CMK (cell line): ENCODE results near the gene IGSF11.

Experiments
- DNase-seq: peaks from one replicate; pipeline ENCODE4 v3.0.0-alpha.2; 2010; ENCODE audit warnings: low read depth

The IGSF11 gene

DNA sequence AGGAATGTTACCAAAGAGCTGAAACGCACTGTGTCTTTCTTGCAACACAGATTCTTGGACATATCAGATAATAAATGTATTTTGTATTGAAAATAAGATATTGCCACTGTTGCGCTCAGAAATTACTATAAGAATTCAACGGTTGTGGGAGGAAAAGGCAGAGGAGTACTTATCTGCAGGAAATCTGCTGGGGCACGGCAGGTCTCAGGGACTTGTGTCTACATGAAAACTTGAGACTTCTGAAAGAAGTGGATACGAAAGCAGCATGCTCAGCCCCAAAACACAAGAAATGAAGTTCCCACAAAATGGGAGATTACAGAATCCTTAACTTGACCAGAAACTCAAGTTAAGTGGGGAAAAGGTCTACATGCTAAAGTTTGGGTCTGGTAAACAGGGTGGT is 86.5 kb downstream of the IGSF11 start:
- no peak for DNase-seq

DNA sequence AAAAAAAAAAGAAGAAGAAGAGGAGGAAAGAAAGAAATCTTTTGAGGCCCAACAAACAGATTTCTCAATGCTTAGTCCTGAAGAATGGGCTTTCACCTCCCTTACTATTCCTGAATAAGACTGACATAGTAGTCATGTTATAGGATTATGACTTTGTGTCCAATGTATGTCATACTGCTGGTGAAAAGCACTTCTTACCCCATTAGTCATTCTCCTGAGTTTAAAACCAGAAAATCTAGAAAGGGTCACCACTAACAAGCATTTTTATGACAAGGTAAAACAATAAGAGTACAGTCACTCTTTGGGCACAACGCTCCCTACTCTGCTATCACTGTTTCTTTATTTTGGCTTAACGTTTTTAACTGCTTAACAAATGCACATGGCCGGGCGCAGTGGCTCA is 88.2 kb downstream of the IGSF11 start:
- no peak for DNase-seq

DNA sequence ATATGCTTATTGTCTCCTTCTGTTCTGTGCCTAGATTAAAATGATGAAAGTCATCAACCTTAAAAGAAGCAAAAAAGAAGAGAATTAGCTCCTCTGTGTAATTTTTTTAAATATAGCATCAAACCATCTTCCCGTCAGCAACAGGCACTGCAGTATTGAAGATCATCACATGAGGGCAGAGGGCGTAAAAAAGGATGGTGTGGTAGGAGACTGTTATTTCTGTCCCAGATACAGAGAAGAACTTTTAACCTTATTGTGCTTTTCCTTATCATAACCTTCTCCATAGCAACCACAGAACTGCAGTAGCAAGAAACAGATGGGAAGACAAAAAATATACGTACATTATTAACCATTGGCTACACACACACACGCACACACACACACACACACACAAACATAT is 88.8 kb downstream of the IGSF11 start:
- peak; percentile 54 for DNase-seq

DNA sequence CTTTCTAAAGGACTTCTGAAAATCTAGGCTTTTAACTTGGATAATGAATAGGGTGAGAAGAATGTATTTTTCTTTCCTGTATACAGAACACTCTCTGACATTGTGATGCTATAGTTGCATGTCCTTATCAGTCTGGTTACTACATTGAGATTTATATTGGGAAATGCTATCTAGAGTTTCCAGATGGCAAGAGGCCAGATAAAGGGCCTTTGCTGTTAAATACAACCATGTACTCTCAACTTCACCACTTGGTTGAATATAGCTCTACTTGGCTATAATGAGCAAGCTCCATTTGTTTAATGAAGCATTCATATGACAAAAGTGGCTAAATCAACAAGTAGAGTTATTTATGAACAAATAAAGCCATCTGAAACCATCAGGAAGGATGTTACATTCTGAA is 91.0 kb downstream of the IGSF11 start:
- peak; percentile 73 for DNase-seq

DNA sequence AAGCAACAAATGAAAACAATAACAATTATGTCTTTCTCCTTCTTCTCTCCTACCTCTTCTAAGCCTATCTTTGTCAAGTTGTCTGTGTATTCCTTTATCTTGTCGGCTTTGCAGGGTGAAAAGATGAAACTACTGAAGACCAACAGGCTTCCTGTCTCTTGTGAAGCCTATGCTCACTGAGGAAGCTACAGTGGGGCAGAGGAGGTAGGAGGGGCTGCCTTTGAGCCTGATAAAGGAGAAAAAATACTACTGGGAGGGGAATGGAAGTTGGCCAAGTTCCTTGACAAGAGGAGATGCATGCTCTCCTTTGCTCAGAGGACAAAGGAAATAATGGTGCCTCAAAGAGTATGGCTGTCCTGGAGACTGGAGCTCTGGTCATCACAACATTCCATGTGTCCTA is 92.0 kb downstream of the IGSF11 start:
- peak; percentile 58 for DNase-seq

DNA sequence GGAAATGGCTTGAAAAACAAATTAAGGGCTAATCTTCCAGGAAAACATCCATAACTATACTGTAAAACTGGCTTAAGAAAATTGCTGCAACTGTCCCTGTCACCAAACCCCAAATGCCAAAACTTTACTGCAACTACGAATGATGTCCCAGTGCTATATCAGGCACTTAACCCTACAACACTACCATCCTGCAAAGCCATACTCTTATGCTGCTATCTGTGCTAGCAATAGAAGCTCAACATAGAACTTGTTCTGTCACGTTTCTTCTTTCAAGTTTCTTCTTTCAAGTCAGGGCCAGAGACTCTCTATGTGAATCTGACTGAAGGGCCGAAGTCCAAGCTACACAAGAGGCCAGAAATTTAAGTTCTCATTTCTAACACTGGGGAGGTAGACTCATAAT is 92.5 kb downstream of the IGSF11 start:
- no peak for DNase-seq

DNA sequence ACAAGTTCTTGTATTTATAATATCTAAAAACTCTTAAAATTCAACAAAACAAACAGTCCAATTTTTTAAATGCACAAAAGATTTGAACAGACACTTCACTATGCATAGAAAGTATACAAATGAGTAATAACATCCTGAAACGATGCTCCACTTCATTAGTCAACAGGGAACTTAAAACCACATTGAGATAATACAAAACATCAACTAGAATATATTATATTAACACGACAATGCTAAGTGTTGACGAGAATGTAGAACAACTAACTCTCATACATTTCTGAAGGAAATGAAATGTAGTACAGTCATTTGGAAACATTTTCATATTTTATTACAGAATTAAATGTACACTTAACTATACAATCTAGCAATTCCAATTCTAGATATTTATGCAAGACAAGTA is 93.4 kb downstream of the IGSF11 start:
- DNase-seq, result no peak

DNA sequence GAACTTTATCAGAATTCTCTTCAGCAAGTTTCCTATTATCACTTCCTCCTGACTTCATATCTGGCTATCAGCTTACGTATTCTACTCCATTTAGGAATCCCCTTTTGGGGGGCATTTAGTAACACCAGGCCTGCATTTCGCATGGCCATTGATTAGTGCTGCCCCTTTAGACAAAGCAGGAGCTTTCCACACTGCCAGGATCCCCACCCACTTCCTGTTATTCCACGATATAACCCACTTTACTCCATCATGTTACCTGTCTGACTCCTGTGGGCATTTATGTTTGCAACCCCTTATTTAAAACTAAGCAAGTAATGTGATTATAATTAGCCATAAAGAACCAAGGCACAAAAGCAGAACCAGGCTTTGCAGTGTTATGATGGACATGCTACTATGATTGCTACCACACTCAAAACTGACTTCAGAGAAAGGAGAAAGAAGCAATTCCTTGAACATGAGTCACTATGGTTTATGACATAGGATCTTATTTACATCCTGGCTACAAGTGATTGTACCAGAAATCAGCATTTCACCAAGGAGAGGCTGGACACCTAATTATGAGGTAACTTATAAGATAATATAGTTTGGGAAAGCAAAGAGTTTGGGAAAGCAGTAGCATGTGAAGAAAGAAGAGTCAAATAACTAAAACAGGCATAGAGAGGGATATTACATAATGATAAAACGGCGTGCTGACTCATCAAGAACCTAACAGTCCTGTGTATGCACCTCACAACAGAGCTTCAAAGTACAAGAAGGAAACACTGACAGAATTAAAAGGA is 96.3 kb downstream of the IGSF11 start:
- DNase-seq, result no peak

DNA sequence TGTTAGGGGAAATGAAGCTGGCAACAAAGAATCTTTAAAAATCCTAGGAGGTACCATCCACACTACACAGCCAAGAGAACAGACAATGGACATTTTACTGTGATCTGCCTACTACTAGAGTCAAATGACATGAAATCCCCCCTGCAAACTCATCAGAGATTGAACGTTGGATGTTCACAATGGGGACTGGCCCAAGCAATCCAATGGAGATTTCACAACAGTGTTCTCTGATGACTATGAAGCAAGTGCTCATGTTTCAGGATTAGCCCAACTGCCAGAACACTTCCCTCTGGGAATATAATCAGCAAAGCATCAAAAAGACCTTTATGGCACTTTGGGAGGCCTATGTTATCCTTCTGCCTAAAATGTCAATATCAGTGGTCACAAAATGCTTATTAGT is 97.8 kb downstream of the IGSF11 start:
- DNase-seq, result no peak

DNA sequence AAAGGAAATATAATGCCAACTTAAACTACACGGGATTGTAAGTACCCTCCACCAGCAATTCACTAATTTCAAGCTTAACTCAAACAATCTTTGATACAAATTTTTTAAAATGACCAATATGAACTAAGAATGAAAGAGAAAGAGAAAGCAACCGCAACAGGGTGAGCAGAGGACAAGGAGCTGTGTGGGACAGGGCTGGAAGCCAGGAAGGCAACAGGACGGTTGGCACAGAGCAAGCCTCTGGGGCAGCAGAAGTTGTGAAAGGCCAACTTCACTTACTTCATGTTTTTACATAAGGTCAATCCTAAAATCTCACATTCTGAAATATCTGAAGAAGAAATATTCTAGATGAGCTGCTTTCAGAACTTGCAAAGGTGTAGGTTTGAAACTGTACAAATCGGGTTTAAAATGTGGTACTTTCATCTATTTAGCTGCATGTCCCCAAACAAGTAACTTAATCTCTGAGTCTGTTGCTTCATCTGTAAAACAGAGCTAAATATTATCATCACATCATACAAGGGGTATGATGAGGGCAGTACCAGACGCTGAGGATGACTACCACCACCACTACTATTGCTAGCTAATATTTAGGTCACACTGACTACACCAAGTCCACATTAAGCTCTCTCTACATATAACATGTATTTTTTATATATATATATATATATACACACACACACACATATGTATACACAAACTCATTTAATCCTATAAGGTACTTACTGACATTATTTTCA is 101.7 kb downstream of the IGSF11 start:
- no peak for DNase-seq

DNA sequence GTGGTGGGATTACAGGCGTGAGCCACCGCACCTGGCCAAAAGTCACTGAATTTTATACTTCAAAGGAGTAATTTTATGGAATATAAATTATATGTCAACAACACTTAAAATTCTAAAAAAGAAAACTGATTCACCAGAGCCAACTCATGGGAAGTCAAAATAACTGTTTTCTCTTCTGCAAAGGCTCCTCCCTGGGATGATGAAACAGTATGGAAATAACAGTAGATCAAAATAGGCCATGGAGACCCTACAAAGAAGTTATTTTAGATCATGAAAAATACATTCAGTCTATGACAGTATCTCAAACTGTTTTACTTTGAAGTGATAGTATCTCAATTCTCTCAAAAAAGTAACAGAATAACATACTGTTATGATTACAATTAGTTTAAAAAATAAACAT is 102.7 kb downstream of the IGSF11 start:
- no peak for DNase-seq

DNA sequence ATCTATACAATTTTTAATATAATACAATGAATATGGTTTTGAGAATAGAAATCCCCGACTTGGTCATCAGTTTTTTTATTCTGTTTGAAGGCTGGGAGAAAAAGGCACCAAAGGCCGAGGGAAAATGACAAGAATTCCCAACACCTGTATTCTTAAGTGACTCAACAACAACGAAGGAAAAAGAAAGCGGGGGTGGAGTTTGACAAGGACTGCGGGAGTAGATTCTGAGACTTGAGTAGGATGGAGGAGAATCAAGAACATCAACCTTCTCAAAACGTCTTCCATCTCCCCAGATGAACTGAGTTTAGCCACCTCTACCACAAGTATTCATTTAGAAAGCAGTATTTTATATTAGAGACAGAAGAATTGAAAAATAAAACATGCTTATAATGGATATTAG is 107.2 kb downstream of the IGSF11 start:
- no peak for DNase-seq

DNA sequence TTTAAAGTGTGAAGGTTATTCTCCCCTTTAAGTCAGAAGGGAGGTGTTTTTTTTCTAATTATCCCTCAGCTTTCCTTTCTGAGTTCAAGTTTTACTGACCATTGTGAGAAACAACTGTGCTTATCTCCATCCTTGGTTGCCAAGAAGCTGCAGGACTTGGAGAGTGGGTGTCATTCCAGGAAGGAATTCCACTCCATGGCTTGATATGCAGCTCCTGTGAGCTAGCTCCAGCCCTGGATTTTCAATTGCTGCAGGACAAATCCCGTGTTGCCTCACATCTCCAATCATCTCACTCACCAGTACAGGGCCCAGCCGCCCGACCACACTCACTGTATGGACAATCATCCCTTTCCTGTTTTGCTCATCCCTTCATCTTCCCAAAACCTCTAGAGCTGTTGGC is 122.5 kb downstream of the IGSF11 start:
- DNase-seq, result no peak

DNA sequence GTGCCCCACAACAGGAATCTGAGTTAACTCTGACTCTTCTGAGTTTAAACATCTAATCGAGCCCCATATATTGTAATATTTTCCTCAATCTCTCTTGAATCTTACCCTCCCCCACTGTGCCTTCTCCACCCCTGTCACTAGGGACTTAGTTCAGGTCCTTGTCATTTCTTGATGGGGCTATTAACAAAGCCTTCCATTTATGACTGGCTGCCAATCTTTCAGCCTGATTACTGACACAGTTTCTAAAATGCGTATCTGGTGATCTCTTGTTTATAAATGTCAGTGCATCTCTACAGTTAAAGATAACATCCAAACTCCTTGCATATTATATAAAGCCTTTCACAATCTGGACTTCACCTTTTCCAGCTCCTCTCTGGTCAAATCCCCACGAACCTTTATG is 124.3 kb downstream of the IGSF11 start:
- DNase-seq, result no peak

DNA sequence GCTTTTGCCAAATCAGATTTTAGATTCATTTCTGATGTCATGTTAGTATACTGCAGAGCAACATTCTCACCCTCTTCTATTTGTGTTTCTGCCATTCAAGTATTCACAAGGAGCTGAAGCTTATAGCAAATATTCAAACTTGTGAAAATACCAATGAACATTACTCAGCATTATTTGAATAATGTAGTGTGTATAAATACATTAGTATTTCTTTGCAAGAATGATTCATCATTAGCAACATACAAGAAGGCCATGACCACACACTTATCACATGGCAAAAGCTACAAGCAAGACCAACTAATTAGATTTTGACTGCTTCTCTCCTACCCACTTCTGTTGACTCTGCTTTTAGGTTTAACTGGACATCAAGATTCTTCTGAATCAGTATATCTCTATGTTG is 124.9 kb downstream of the IGSF11 start:
- DNase-seq, result no peak

DNA sequence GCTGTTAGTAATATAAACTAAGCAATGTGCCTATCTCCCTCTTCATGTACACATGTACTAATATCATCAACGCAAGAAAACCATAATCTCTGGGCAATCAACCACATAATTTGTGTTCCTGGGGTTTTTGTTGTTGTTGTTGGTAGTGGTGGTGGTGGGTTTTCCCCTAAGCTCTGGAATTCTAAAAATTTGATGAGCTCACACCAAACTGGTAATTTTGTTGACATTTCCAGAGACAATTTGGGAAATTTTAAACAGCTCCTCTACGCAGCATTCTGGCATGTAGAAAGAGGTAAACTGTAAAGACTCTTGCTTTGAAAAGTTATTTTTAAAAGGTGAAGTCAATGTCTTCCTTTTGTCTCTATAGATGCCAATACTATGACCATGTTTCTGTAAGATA is 126.7 kb downstream of the IGSF11 start:
- DNase-seq, result no peak

DNA sequence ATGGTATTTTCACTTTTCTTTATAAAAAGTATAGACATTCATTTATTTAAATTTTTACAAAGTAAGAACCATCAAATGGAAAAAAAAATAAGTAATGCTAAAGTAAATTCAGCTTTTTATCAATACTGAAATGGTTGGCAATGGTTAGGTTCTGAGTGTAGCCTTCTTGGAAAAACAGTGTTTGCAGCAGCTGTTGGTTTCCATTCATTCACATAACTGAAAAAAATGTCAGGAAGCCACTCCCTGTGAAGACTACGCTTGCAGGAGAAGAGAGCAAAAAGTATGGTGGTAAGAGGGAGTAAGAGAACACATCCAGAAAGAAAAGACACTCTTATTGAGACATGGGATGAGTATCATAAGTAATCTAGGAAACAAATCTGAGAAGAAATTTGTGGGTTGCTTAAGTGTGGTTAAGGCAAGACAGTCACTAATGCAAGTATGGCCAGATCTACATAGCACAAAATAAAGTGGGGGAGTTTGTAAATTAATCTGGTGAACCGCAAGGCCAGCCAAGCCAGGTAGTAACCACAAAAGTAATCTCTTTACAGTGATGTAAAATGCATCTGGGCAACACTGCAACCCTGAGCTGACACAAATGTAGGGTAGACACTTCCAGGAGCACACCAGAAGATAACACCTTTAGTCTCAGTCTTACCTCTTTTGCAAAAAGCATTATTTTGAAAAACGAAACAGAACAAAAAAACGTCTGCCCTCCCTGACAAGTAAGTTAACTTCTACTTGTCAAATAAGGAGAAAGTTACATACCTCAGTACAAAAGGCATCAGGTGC is 133.7 kb downstream of the IGSF11 start:
- DNase-seq, result no peak

DNA sequence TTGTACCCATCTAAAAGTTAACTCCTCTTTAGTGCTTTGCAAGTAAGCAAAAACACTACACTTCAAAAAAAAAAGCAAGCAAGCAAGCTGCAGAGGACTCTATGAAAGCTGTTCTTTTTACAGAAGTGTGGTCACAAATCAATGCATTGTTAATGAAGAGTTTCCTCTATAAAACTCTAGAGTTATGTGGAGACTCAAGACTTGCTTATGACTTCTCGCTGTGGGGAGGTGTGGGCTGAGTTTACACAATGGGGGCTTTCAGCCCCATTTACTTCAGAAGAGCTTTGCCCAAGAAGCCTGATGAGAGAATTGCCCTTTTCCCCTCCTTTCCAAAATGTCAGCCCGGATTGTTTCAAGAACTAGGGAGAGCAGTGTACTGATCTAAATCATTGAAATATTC is 144.4 kb downstream of the IGSF11 start:
- DNase-seq, result no peak

DNA sequence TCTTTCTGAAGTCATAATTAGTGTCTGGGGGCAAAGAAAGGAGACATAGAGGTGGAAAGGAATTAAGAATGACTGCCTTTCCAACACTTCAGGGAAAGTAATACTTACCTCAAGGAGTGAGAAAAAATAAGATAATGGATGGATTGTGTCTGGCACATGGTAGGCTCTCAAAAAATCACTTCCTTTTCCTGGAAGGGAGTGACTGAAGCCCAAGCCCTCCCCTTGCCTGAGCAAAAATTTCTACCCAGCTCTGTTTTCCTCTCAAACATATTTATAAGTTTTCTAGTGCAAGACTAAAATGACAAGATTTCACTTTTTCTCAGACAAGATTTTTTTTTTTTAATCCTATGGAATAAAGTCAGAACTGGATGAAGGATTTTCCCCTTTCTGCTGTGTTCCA is 145.0 kb downstream of the IGSF11 start:
- no peak for DNase-seq

DNA sequence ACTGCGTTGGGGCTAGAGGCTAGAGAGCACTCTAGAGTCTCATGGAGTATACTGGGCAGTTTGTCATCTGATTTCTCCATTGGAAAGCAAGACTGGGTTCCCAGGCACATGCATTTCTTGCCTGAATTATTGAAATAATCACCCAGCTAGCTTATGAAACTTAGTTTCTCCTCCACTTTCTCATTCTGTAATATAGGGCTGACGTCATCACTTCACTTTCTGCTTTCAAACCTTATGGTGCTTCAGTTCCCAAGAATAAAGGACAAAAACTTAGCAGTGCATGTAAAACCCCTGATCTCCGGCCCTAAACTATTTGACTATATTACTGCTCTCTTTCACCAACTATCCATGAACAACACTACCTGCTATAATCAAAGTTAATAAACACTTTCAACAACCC is 147.9 kb downstream of the IGSF11 start:
- no peak for DNase-seq

DNA sequence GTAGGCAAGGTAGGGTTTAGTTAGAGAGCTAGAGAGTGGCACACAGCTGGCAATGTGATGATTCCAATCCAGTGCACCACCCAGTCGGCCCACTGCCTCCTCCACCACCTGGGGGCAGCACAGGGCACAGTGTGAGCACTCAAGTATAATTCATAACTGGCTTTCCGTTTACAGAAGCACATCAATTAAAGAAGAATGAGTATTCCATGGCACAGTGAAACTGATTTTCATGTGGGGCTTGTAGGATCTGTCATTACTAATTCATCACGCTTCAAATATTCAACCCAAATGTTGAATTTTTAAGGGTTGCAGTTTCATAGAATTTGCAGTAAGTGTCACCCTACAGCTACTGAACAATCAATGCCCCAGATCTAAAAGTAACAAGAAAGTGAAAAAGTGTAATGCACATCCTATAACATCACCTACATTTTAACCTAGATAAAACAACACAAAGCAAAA is 149.9 kb downstream of the IGSF11 start:
- DNase-seq, result peak; percentile 14

DNA sequence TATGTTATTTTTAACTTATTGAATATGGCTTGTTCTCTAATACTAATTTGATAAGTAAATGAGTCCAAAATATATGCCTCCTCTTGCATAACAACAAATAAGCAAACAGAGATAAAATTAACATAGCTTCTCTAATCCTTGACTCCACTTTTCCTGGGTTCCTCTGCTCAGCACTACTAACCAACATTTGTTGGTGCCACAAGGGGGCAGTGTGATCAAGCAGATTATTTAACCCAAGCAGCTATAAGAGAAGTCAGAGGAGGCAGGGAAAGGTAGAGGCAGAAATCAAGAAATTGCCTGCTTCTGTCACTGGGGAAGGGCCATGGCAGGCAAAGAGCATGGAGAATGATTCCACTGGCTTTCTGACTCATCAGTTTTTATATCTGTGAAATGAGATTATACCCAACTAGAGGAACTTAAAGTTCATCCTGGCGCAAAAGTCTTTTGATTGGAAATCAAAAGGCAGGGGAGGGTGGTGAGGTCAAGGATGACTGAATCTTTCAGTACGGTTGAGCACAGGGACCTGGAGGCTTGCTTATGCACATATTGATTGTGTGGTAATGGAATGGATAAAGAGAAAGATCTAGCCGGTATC is 152.2 kb downstream of the IGSF11 start:
- DNase-seq, result peak; percentile 14

DNA sequence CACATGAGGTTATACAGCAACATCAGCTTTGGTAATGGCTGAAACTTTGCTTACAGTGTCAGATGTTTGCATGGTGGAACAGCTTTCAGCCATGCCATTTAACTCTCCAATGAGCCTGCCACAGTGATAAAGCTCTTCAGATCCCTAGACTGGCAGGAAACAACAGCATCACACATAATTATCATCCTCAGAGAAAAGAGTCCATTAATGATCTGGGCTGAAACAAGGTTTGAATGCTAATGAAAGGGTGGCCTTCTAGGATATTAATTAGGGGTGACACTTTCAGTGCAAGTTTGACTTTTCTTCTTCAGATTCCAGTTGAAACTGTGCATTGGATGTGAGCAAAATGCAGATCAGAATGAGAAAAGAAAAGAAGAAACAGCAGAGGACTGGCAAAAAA is 166.6 kb downstream of the IGSF11 start:
- DNase-seq, result no peak
